ENCODE data around the gene TSKU. TPM values are rescaled to one million over a fixed set of nuclear protein-coding genes. Genes with fewer than 3 reads are reported as not detected.

TSKU gene
- polyA plus RNA-seq, 1 of the 3 experiments (the other 2 are of a cell fraction), result 20.7 TPM

- WGBS (ENCODE audit: low lambda C conversion rate), result 76% methylated on average over 5 of the region's 6 CpGs
- H3K9ac ChIP-seq, result no peak overlapping the region
- peak; percentile 44 for DNase-seq
- H3K4me1 ChIP-seq (ENCODE audit: control insufficient read depth in 1 of 2, insufficient read depth in 2 of 2, low read depth in 1 of 2, low read length in 1 of 2), result peaks cover 0 to 8% of the 10 kb centered on the region in 2 experiments; a peak in 1 of 4 replicates
- H2AFZ ChIP-seq (ENCODE audit: low read depth), result no peak overlapping the region
- H3F3A ChIP-seq (replicated peaks; ENCODE audit: insufficient read depth), result no peaks in the 10 kb centered on the region
- no peak overlapping the region for H3K4me3 ChIP-seq (ENCODE audit: low read depth in 2 of 2, low read length in 1 of 2)
- POLR2A ChIA-PET, result no interaction called here
- CTCF ChIA-PET, result interaction anchor here (1.0 to 3.2 kb wide), 8 partner anchors 11 to 283 kb away, joined by 3 to 12 read pairs (median 4); no protein-coding TSS in a partner anchor
- H3K27me3 ChIP-seq (ENCODE audit: insufficient read depth), result no peaks in the 10 kb centered on the region; the same call in 1 of the 2 replicates
- H3K79me2 ChIP-seq (ENCODE audit: insufficient read depth), result no peaks in the 10 kb centered on the region
- H3K9me3 ChIP-seq, result no peaks in the 10 kb centered on the region
- H3K27ac ChIP-seq (ENCODE audit: low read depth in 2 of 2, low read length in 1 of 2), result no peak overlapping the region; a peak in 1 of 4 replicates
- no peak for TF ChIP-seq REST (IDR thresholded peaks at IDR 0.05; ENCODE audit: low read depth, low read length)
- 0 out of 2 replicates have a peak, but pooled peaks have one; percentile 32 for TF ChIP-seq GATA2 (CRISPR knock-in tag; IDR thresholded peaks at IDR 0.05)
- H3K9me2 ChIP-seq, result no peaks in the 10 kb centered on the region
- no peak overlapping the region for H3K4me2 ChIP-seq
- H4K20me1 ChIP-seq (ENCODE audit: insufficient read depth), result no peaks in the 10 kb centered on the region
- H3K36me3 ChIP-seq (replicated peaks in 1 of 2; ENCODE audit: control insufficient read depth in 1 of 2, insufficient read depth in 2 of 2, low read length in 1 of 2), result no peaks in the 10 kb centered on the region
These were observed 26.8 kb upstream of the TSKU start for GRCh38 chr11:76756341-76756741.

DNA sequence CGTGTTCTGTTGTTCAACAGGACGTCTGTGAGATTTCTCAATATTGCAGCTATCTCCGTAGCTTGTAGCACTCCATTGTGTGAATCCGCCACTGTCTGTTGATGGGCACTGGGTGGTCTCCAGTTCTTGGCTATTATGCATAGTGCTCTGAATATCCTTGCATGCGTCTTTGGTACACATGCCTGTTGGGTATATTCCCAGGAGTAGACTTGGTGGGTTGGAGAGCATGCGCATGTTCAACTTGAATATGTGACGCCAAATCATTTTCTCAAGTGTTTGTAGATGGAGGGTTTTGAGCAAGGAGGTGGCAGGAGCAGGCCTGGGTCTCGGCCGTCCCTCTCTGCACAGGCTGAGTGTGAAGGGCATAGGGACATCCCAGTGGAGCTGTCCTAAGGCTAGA, 24.8 kb upstream of the TSKU start:
- Histone ChIP-seq H3K9me3 (no peaks in the 10 kb centered on the region), H3K9ac (no peak overlapping the region), H3K79me2 (ENCODE audit: insufficient read depth) (no peaks in the 10 kb centered on the region), H4K20me1 (ENCODE audit: insufficient read depth) (no peaks in the 10 kb centered on the region), H3F3A (replicated peaks; ENCODE audit: insufficient read depth) (no peaks in the 10 kb centered on the region), H2AFZ (ENCODE audit: low read depth) (no peak overlapping the region), H3K4me1 (ENCODE audit: control insufficient read depth in 1 of 2, insufficient read depth in 2 of 2, low read depth in 1 of 2, low read length in 1 of 2) (peaks cover 2 to 8% of the 10 kb centered on the region in 2 experiments; a peak in 2 of 4 replicates), H3K4me3 (ENCODE audit: low read depth in 2 of 2, low read length in 1 of 2) (no peak overlapping the region), H3K36me3 (replicated peaks in 1 of 2; ENCODE audit: control insufficient read depth in 1 of 2, insufficient read depth in 2 of 2, low read length in 1 of 2) (no peaks in the 10 kb centered on the region), H3K27ac (ENCODE audit: low read depth in 2 of 2, low read length in 1 of 2) (no peak overlapping the region), H3K9me2 (no peaks in the 10 kb centered on the region), H3K4me2 (no peak overlapping the region), H3K27me3 (ENCODE audit: insufficient read depth) (no peaks in the 10 kb centered on the region; the same call in 1 of the 2 replicates)
- ChIA-PET POLR2A (no interaction called here), CTCF (interaction anchor here (0.9 to 3.2 kb wide), 3 partner anchors 24 to 160 kb away, joined by 3 to 12 read pairs (median 3); no protein-coding TSS in a partner anchor)
- 85% methylated on average over 9 of the region's 9 CpGs for WGBS (ENCODE audit: low lambda C conversion rate)
- no peak for DNase-seq
- TF ChIP-seq NRF1 (IDR thresholded peaks at IDR 0.05; ENCODE audit: low read depth, low read length) (no peak), CHD2 (IDR thresholded peaks at IDR 0.05; ENCODE audit: low read length, partially characterized antibody) (no peak), FOSL2 (IDR thresholded peaks at IDR 0.05; ENCODE audit: borderline replicate concordance, low read depth) (no peak), REST (IDR thresholded peaks at IDR 0.05; ENCODE audit: low read depth, low read length) (no peak), SIN3A (IDR thresholded peaks at IDR 0.05; ENCODE audit: borderline replicate concordance, low read depth, low read length) (no peak), TAF1 (IDR thresholded peaks at IDR 0.05; ENCODE audit: borderline replicate concordance, low read depth, low read length) (no peak), EP300 (IDR thresholded peaks at IDR 0.05; ENCODE audit: borderline replicate concordance in 1 of 2, low read depth in 1 of 2, low read length in 1 of 2) (no peak), MXI1 (IDR thresholded peaks at IDR 0.05; ENCODE audit: low read depth, low read length) (no peak), POLR2AphosphoS5 (IDR thresholded peaks at IDR 0.05; ENCODE audit: low read depth, low read length) (no peak), YY1 (IDR thresholded peaks at IDR 0.05; ENCODE audit: low read depth) (no peak), NFIC (IDR thresholded peaks at IDR 0.05; ENCODE audit: borderline replicate concordance) (no peak)
- TF ChIP-seq, protein P1, sequence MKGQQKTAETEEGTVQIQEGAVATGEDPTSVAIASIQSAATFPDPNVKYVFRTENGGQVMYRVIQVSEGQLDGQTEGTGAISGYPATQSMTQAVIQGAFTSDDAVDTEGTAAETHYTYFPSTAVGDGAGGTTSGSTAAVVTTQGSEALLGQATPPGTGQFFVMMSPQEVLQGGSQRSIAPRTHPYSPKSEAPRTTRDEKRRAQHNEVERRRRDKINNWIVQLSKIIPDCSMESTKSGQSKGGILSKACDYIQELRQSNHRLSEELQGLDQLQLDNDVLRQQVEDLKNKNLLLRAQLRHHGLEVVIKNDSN (IDR thresholded peaks at IDR 0.05; ENCODE audit: borderline replicate concordance, low read depth), result no peak
- TF ChIP-seq, protein P2, sequence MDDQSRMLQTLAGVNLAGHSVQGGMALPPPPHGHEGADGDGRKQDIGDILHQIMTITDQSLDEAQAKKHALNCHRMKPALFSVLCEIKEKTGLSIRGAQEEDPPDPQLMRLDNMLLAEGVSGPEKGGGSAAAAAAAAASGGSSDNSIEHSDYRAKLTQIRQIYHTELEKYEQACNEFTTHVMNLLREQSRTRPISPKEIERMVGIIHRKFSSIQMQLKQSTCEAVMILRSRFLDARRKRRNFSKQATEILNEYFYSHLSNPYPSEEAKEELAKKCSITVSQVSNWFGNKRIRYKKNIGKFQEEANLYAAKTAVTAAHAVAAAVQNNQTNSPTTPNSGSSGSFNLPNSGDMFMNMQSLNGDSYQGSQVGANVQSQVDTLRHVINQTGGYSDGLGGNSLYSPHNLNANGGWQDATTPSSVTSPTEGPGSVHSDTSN (IDR thresholded peaks at IDR 0.05), result no peak

All from SK-N-SH (cell line).